SU-DHL-6 (cell line): ENCODE data around the gene ZNF710.

Experiments
- H2AFZ ChIP-seq: fragments of 200-600 bp; sonication (generic); 2 replicates; pipeline ENCODE4 v1.6.1; 2014; ENCODE audit warnings: low read depth, mild to moderate bottlenecking, moderate library complexity, mixed read lengths, antibody characterized with exemption, low read length; ENCODE audit not compliant: severe bottlenecking
- H3F3A ChIP-seq: fragments of 200-600 bp; shearing (Covaris generic); 2 replicates; pipeline ENCODE4 v1.6.0; 2016; ENCODE audit warnings: antibody characterized with exemption, mild to moderate bottlenecking; ENCODE audit not compliant: insufficient read depth
- H3K27ac ChIP-seq: fragments of 200-600 bp; sonication (generic); 2 replicates; pipeline ENCODE4 v1.5.1; 2016; ENCODE audit warnings: low read depth, mild to moderate bottlenecking, low read length, moderate library complexity, mixed read lengths
- H3K27me3 ChIP-seq: fragments of 200-600 bp; sonication (generic), shearing (Covaris generic); 2 replicates; pipeline ENCODE4 v1.6.0; 2014; ENCODE audit warnings: mild to moderate bottlenecking, low read length
- H3K36me3 ChIP-seq: fragments of 200-600 bp; sonication (generic); 2 replicates; pipeline ENCODE4 v1.6.1; 2014; ENCODE audit warnings: mild to moderate bottlenecking, low read length, mixed read lengths
- H3K4me2 ChIP-seq: fragments of 300-600, 200-600 bp; shearing (Covaris generic), sonication (generic); 2 replicates; pipeline ENCODE4 v1.6.0; 2014; ENCODE audit warnings: low read length, low read depth, mild to moderate bottlenecking; ENCODE audit not compliant: poor library complexity, severe bottlenecking
- H3K4me3 ChIP-seq: fragments of 200-600 bp; sonication (generic); 2 replicates; pipeline ENCODE4 v1.5.1; 2014; ENCODE audit warnings: antibody characterized with exemption, low read length, mild to moderate bottlenecking, mixed read lengths; ENCODE audit not compliant: insufficient read depth, poor library complexity, severe bottlenecking
- H3K79me2 ChIP-seq: fragments of 200-600 bp; sonication (generic); 2 replicates; pipeline ENCODE4 v1.6.1; 2014; ENCODE audit warnings: mild to moderate bottlenecking, low read length, moderate library complexity; ENCODE audit not compliant: insufficient read depth
- H3K9ac ChIP-seq: fragments of 200-600 bp; sonication (generic); 2 replicates; pipeline ENCODE4 v1.7.0; 2014; ENCODE audit warnings: mild to moderate bottlenecking, low read length
- H3K9me2 ChIP-seq: fragments of 200-600 bp; sonication (generic); replicated peaks from 2 replicates; pipeline ENCODE4 v1.6.1; 2014; ENCODE audit warnings: low read length; ENCODE audit not compliant: insufficient read depth
- H3K9me3 ChIP-seq: fragments of 200-600 bp; sonication (generic); 2 replicates; pipeline ENCODE4 v1.6.1; 2014; ENCODE audit warnings: low read length, mixed read lengths; ENCODE audit not compliant: insufficient read depth
- H4K20me1 ChIP-seq: fragments of 200-600 bp; sonication (generic); 2 replicates; pipeline ENCODE4 v1.6.1; 2014; ENCODE audit warnings: low read depth, mild to moderate bottlenecking, antibody characterized with exemption, low read length, moderate library complexity, mixed read lengths
- EZH2phosphoT487 ChIP-seq: fragments of 200-600 bp; sonication (generic), shearing (Covaris generic); conservative IDR thresholded peaks from 2 replicates; pipeline ENCODE4 v1.6.1; 2018; ENCODE audit warnings: mild to moderate bottlenecking, antibody characterized with exemption, low read length, moderate library complexity, mixed read lengths
- TF ChIP-seq, protein P1 (sequence below): fragments of 200-600 bp; sonication (generic); IDR thresholded peaks from one replicate; pipeline ENCODE4 v1.5.1; 2017; ENCODE audit warnings: antibody characterized with exemption, mild to moderate bottlenecking, low read length, moderate library complexity; ENCODE audit not compliant: insufficient read depth, poor library complexity, severe bottlenecking

Gene ZNF710

DNA sequence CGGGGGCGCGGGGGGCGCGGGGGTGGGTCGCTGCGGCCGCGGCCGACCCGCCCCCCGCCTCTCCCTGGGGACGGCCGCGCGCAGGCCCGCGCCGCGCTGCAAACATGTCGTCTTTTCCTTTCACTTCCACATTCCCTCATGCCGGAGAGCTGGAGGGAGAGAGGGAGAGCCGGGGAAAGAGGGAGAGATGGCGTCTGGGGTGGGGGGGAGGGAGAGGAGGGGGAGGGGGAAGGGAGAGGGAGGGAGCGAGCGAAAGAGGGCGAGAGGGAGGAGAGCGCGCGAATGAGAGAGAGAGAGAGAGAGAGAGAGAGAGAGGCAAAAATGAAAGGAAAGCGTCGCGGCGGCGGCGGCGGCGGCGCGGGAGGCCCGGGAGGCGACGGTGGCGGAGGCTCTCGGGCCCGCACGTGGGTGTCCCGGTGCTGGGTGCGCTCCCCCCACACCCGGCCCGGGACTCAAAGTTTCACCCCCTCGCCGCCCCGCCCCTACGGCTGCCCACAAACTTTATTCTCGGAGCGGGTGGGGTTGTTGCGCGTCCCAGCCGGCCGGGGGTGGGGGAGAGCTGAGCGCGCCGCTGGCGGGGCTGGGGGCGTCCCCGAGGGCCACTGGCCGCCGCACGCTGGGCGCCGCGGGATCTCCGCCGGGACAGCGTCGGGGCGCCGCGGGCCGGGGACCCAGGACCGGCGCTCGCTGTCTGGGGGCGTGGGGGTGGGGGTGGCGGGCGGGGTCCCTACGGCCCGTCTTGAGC lies 731 bp downstream of the ZNF710 start:
- peak overlapping the region; percentile 63 for H3K4me3 ChIP-seq
- TF ChIP-seq EZH2phosphoT487, result no peak
- TF ChIP-seq, protein P1, sequence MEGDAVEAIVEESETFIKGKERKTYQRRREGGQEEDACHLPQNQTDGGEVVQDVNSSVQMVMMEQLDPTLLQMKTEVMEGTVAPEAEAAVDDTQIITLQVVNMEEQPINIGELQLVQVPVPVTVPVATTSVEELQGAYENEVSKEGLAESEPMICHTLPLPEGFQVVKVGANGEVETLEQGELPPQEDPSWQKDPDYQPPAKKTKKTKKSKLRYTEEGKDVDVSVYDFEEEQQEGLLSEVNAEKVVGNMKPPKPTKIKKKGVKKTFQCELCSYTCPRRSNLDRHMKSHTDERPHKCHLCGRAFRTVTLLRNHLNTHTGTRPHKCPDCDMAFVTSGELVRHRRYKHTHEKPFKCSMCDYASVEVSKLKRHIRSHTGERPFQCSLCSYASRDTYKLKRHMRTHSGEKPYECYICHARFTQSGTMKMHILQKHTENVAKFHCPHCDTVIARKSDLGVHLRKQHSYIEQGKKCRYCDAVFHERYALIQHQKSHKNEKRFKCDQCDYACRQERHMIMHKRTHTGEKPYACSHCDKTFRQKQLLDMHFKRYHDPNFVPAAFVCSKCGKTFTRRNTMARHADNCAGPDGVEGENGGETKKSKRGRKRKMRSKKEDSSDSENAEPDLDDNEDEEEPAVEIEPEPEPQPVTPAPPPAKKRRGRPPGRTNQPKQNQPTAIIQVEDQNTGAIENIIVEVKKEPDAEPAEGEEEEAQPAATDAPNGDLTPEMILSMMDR, result no peak
- peak overlapping the region; percentile 54 for H3K4me2 ChIP-seq
- no peaks in the 10 kb centered on the region for H3K79me2 ChIP-seq
- peak overlapping the region; percentile 60 for H3K9ac ChIP-seq
- H2AFZ ChIP-seq, result peak overlapping the region; percentile 74
- no peaks in the 10 kb centered on the region for H4K20me1 ChIP-seq
- H3F3A ChIP-seq, result 0 out of 2 replicates have a peak, but pooled peaks cover 7% of the 10 kb centered on the region
- H3K27me3 ChIP-seq, result no peaks in the 10 kb centered on the region
- H3K27ac ChIP-seq, result no peak overlapping the region
- H3K9me2 ChIP-seq, result no peaks in the 10 kb centered on the region
- no peaks in the 10 kb centered on the region for H3K9me3 ChIP-seq
- H3K36me3 ChIP-seq, result no peaks in the 10 kb centered on the region

DNA sequence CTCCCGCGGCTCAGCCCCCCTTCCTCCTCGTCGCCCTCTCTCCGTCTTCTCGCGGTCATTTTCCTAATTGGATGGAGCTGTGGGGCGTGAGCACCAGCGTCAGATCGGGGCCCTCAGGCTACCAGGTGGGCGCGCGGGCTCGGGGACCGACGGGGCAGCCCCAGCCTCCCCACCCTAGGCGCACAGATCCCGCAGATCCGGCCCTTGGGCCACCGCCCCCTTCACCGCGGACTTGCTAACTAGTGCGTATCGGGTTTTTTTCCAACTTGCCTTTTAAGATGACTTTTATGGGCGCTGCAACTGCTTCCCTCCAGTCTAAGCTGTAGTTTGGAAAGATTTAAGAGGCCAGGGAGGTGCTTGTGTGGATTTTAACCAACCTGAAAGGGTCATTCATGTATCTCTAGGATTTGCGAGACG lies 1.3 kb downstream of the ZNF710 start:
- Histone ChIP-seq H3K27me3 (no peaks in the 10 kb centered on the region), H3F3A (0 out of 2 replicates have a peak, but pooled peaks cover 7% of the 10 kb centered on the region), H3K36me3 (no peaks in the 10 kb centered on the region), H3K27ac (no peak overlapping the region), H3K9ac (peak overlapping the region; percentile 60), H3K9me2 (no peaks in the 10 kb centered on the region), H3K4me3 (peak overlapping the region; percentile 38), H3K9me3 (no peaks in the 10 kb centered on the region), H4K20me1 (no peaks in the 10 kb centered on the region), H3K4me2 (peak overlapping the region; percentile 43), H3K79me2 (no peaks in the 10 kb centered on the region), H2AFZ (no peak overlapping the region)
- TF ChIP-seq EZH2phosphoT487, result no peak
- TF ChIP-seq, protein P1, result no peak

DNA sequence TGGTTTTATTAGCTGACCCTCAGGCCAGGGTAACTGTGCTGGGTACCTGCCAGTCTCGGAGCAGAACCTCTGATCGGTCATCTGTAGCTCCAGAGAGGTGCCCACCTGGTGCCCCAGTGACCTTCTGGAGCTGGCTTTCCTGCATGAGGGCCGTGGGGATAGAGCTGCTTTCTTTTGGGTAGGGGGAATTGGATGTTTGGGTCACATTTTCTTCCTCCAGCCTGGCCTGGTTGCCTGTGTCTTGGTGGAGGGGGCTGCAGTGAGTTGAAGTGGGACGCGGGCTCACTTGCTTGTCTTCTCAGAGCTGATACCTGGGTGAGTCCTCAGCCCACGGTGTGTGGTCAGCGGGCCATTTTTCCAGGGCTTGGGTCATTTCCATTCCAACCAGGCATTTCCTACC lies 2.6 kb downstream of the ZNF710 start:
- Histone ChIP-seq H3K27ac (no peak overlapping the region), H3K9me2 (no peaks in the 10 kb centered on the region), H3K36me3 (no peaks in the 10 kb centered on the region), H2AFZ (no peak overlapping the region), H3K79me2 (no peaks in the 10 kb centered on the region), H3K27me3 (no peaks in the 10 kb centered on the region), H3K4me2 (no peak overlapping the region), H3K9ac (no peak overlapping the region), H3K4me3 (no peak overlapping the region), H3K9me3 (no peaks in the 10 kb centered on the region), H4K20me1 (no peaks in the 10 kb centered on the region), H3F3A (0 out of 2 replicates have a peak, but pooled peaks cover 7% of the 10 kb centered on the region)
- TF ChIP-seq, protein P1, result no peak
- TF ChIP-seq EZH2phosphoT487, result no peak
